Left lobe of liver (tissue), 1 donor: ENCODE results near the gene IFRD2. TPM values are rescaled to one million over a fixed set of nuclear protein-coding genes. Genes with fewer than 3 reads are reported as not detected.

Source experiments
- total RNA-seq: library from RNA; stranded (reverse); gene quantifications from one replicate; pipeline ENCODE4 v1.2.1, GENCODE V29; 2021
- donor health status: DM: no; HTN: yes; CAD: no.

Gene IFRD2
- total RNA-seq, 1 donor from 2014 or later: 63.8 TPM

Other genes starting within 250 kb of the IFRD2 start
- 50.9 TPM for gene RBM5, start 203.5 kb downstream of the IFRD2 start, total RNA-seq
- 4.0 TPM for gene SEMA3F, start 137.1 kb downstream of the IFRD2 start, total RNA-seq
- gene GNAT1, start 100.8 kb downstream of the IFRD2 start, total RNA-seq: 0.08 TPM
- gene SLC38A3, start 87.2 kb downstream of the IFRD2 start, total RNA-seq: 242 TPM
- 115 TPM for gene GNAI2, start 56.2 kb downstream of the IFRD2 start, total RNA-seq
- gene SEMA3B, start 23.3 kb downstream of the IFRD2 start, total RNA-seq: 5.7 TPM
- gene LSMEM2, start 13.3 kb downstream of the IFRD2 start, total RNA-seq: not detected
- gene HYAL3, start 7.0 kb upstream of the IFRD2 start, total RNA-seq: 2.9 TPM
- 4.9 TPM for gene NAA80, start 7.0 kb upstream of the IFRD2 start, total RNA-seq
- 140 TPM for gene HYAL1, start 11.1 kb upstream of the IFRD2 start, total RNA-seq
- gene HYAL2, start 30.3 kb upstream of the IFRD2 start, total RNA-seq: 21.6 TPM
- gene TUSC2, start 35.8 kb upstream of the IFRD2 start, total RNA-seq: 15.0 TPM
- 6.4 TPM for gene RASSF1, start 48.4 kb upstream of the IFRD2 start, total RNA-seq
- 1.7 TPM for gene ZMYND10, start 53.3 kb upstream of the IFRD2 start, total RNA-seq
- 15.6 TPM for gene NPRL2, start 58.3 kb upstream of the IFRD2 start, total RNA-seq
- gene CYB561D2, start 58.4 kb upstream of the IFRD2 start, total RNA-seq: 17.9 TPM
- 18.7 TPM for gene TMEM115, start 67.1 kb upstream of the IFRD2 start, total RNA-seq
- 0.50 TPM for gene CACNA2D2, start 211.2 kb upstream of the IFRD2 start, total RNA-seq